NCI-H446 (cell line): Measurements from ENCODE around the gene CHRDL1.
A peak's percentile ranks its signal among the peaks of the same experiment; 100 is the strongest.
"Not testable (repeated sequence)": the region's sequence is repeated elsewhere in the genome, so short reads cannot be mapped to it uniquely, and the experiment has no call there.

ENCODE experiments used
- DNase-seq, 2 experiments: peaks; one replicate each; lab custom pipeline; 2025; lab: John Stamatoyannopoulos, UW

CHRDL1 gene, protein sequence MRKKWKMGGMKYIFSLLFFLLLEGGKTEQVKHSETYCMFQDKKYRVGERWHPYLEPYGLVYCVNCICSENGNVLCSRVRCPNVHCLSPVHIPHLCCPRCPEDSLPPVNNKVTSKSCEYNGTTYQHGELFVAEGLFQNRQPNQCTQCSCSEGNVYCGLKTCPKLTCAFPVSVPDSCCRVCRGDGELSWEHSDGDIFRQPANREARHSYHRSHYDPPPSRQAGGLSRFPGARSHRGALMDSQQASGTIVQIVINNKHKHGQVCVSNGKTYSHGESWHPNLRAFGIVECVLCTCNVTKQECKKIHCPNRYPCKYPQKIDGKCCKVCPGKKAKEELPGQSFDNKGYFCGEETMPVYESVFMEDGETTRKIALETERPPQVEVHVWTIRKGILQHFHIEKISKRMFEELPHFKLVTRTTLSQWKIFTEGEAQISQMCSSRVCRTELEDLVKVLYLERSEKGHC

DNA sequence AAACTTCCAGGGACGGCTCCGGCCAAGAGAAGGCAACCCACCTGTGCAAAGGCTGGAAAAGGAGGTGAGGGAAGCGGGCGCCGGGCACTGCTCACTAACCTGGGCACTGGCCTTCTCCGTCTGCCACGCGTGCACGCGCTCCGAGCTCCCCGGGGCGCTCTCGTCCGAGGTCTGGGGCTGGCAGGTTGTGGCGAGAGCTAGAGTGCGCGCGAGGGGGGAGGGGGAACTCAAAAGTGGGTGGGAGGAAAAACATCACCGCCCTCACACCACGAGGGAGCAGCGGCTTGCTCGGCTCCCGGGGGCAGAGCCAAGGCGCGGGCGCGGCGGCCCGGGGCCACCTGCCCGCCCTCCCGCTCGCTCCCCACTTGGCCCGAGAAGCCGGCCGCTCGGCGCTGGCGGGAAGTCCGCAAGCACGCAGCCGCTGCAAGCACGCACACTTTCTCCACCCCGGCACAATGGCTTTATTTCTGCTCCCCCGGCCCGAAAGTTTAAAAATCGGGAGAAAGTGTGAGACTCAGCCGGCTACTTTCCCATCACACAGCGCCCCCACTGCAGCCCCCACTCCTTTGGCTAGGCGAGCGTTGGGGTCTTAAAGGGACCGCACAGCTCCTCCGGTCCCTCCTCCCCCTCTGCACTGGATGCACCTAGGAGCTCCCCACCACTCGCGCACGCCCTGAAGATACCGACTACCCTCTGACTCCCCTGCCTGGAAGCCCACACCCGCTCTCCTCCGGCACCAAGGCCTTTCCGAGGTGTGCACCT is at the start of gene CHRDL1:
CHRDL1 (minus strand) TSS at position 173 of the 762 bp plus-strand sequence. CDS start 3,636 bp downstream, outside the sequence.
- DNase-seq: peak in 1 of 2 experiments; percentile 2

DNA sequence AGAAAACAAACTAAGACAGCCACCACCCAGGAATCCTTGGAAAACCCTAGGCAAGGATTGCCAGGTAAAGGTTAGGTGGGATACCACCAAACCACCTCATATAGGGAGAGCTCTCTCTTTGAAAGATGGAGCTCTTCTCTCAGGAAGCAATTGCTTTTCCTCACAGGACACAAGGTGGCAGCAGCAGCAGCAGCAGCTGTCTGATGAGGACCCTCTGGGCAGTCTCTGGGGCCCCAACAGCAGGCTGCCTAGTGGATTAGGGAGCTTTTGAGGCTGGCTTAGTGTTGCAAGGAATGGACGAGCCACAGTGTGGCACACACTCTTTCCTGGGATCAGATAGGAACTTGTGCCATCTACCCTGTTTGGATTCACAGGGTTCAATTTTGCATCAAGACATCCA is 41.4 kb upstream of the CHRDL1 start:
- DNase-seq: no peak

DNA sequence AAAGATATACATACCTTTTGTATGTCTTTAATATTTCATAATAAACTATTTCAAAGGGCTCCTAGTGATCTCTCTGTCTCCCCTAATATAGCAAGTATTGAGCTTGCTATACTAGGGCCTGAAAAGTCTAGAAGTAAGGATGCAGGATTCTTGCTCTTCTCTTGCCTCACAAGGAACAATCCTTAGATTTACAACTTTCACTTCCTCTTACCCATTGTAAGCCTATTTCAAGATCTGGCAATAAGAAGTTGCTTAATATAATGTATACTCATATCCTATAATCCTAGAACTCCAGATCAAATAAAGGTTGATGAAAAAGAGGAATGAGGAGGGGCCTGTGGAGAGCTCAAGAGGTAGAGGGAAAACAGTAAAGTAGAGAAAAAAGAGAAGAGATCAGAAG is 40.8 kb upstream of the CHRDL1 start:
- DNase-seq: no peak

DNA sequence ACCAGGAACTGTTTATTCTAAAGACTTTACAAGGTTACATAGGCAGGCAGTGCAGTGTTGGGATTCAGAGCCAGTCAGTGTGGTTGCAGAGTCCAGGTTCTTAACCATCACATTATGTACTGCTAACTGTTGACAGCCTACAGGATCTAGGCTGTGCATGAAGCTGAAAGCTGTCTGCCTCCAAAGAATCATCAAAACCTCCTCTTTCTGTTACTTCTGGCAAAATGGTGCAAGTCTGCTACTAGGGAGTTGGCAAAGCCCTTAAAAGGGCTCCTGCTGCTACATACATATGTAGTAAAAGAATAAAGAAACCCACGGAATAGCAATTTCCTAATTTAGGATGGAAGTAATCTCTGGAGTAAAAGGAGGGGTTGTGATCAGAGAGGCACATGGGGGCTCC is 40.4 kb upstream of the CHRDL1 start:
- no peak for DNase-seq

DNA sequence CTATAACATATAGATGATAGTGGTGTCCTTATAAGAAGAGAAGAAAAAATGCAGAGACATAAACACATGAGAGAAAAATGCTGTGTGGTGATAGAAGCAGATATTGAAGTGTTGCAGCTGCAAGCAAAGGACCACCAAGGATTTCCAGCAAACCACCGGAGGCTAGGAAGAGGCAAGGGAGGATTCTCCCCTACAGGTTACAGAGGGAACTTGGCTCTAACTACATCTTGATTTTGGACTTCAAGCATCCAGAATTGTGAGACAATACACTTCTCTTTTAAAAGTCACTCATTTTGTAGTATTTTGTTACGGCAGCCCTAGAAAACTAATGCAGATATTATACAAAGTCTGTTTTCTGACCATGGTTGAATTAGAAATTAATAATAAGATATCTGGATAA is 30.4 kb upstream of the CHRDL1 start:
- DNase-seq: no peak

DNA sequence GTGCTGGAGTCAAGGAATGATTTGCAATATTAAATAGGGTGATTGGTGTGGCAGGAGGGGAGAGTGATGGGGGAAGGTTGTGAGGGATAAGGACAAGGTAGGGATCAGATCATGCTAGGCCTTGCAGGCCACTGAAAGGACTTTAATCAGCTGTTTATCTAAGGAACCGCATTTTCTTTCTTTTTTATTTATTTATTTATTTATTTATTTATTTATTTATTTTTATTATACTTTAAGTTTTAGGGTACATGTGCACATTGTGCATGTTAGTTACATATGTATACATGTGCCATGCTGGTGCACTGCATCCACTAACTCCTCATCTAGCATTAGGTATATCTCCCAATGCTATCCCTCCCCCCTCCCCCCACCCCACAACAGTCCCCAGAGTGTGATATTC is 20.9 kb upstream of the CHRDL1 start:
- DNase-seq: not testable (repeated sequence)

DNA sequence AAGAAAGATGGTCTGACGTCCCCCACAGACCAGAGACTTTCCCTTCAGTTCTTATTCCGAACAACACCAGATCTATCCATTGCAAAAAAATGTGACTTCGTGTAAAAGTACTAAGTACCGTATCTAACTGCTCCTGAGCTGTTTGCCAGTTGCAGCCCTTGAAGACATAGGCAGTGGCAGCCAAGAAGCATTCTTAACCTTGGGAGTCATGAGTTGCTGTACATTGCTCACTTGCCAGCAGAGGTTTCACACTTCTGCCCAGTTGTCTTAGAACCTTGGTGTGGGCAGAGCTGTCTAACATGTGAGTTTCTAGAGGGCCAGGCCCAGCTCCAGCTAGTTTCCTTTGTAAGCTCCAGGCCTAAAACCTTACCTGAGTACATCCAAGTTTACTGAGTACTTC is 10.5 kb upstream of the CHRDL1 start:
- no peak for DNase-seq

DNA sequence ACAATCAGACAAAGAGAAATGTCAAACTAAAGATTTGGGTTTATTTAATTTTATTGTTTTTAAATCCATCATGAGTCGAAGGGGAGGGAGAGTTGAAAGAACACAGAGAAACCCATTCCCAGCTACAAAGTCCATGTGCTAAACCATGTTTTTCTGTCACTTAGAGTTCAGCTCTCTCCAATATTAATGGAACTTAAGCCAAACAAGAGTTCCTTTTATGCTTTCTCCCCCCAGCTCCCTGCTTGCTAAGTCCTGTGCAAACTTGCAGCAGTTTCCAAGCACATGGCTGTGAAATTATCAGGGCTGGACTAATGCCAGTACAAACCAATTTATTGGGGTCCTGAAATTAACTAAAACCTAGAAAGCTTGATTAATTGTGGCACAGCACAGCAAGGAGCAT is 9.7 kb upstream of the CHRDL1 start:
- DNase-seq: no peak

DNA sequence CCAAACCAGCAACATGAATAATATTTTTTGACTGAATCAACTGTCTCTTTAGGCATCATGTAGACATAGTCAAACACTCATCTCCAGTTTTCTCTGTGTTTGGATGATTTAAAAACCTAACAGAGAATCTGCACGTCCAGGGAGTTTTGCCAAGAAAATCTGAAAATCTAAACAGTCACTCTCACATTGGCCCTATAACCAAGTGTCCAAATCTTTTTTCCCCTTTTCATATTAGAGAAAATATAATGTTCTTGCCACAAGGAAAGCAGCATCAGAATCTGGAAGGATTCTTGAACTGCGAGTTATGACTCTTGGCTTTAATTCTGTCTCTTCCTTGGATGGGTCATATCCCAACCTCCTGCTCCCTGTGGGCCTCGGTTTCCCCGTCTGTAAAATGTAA is 8.8 kb upstream of the CHRDL1 start:
- DNase-seq: no peak

DNA sequence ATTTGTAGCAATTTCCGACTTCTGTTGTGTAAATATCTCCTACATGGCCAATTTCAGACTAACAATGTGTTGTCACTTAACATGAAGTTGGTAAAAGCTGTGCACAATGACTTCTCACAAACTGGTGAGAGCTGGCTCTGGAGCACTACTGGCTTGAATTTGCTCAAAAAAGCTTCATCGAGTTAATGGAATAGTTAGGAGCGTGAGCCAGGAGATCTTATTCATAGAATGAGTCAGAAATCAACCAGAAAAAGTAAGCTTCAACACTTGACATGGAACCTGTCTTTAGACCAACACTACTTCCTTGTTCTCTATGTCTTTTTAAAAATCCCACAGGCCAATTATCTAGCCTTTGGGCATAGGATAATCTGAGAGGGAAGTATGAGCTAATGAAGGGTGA is 7.9 kb upstream of the CHRDL1 start:
- DNase-seq: no peak

DNA sequence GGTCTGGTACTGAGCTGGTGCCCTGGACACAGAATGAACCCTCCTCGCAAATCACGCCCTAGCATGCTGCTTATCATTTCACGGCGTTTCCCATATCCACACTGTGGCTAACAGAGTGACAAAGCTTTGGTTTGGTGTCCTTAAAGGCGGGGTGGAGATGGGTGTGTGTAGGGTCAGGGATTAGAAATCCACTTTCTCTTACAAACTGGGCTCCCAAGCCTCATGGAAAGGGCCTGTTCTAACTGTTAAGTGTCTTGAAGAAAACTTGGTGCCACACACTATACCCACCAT is 735 bp upstream of the CHRDL1 start:
- DNase-seq: no peak

DNA sequence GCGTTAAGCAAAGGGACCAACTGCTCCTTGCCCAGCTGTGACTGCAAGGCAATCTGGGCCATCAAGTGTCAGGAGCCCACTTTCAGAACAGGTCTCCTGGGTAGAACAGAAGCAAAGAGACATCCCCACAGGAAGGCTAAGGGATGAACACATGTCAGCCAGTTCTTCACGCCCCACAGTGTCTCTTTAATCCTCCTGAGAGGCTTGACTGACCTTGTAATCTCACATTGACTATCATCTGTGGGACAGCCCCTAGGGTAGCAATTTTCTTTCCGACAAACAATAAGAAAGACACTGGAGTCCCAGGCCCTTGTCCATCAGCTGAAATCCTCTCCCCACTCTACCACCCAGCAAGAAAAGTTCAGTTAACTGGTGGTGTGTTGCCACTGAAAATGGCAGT is 1.0 kb downstream of the CHRDL1 start:
- DNase-seq: no peak

DNA sequence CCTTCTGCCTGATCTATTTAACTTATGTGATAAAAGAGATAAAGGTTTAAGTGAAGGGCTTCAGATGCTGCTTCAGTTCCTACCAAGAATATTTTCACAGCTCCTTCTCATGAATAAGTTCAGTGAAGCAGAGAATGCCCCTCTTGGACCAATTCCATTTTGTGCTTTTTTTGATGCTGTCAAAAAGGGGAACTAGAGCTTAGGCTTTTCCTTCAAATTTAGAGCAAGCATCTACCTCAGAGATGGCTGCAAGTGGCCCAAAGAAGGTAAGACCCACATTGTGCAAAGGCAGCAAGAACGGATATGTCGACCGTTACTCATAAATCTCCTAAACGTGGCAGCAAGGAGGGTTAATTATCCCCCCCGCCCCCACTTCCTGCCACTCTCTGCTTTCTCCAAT is 4.5 kb downstream of the CHRDL1 start:
- DNase-seq: no peak

DNA sequence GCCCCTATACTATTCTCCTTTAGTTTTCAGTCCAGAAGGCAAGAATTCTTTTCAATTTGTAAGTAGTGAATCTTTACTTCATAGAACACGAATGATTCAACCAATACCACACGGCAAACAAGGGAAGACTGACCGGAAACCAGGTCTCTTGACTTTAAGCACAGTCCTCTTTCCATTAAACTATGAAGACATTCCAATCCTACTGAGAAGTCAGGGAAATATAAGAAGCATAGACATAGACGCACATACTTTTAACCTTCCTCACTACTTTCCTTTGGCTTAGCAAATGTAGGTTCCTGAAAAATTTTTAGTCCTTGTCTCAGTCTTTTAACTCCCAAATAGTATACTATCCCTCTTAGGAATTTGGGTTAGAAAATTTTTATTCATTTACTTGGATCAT is 9.1 kb downstream of the CHRDL1 start:
- DNase-seq: no peak

DNA sequence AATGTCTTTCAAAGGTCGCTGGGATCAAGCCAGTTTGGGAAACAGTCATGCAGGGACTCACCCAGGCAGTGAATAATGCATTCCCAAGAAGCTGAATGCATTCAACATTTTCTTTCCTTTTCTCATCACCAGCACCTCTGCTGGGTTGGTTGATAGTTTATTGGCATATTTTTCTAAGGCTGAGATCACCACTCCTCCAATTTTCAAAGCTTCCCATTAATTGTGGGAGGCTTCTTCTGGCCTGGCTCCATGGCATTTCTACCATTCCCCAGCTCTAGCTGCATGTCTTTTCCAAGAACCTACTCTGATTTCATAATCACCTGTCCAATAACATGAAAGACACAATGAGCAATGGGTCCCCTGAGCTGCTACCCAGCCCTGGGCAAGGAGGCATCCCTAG is 35.8 kb downstream of the CHRDL1 start:
- no peak for DNase-seq

DNA sequence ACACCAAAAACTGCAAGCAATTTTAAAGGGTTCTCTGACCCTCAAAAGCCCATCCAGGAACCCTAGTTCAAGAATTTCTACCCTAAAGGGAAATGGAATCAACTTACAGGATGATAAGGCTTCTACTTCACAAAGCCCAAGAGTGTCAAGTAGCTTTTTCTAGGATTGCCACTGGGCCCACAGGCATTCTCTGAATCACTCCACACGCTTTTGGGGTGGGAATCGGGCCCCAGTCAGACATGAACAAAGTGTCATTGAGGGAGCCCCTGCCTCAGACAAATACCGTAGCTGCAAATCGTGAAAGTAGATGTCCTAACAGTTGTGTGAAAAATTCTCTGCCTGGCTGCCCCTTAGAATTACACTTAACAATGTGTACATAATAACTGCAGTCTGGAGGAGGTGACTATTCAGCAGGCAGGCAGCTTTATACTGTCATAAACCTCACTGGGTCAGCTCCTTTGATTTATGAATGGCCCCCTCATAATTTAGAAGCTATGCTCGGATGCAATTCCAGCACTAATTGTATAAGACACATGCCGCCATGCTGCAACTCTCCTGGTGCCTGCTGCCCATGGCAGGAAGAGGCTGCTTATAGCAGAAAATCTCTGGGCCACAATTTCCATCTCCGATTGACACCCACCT is 36.7 kb downstream of the CHRDL1 start:
- no peak for DNase-seq

DNA sequence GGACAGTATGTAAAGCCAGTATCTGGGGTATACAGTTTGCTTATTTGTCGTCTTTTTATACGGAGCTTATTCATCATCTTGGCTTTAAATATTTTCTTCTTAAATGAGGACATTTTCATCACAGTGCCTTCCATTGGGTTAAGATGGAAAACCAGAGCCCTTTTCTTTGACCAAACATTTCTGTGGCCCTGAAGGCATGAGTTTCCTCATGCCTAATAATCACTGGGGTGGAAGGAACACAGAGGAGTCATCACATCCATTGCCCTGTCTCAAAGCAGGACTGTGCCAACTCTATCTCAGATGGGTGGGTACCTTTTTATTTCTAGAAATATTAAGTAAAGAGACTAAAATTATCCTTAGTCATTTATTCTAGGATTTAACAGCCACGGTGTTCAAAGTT is 40.0 kb downstream of the CHRDL1 start:
- DNase-seq: no peak

DNA sequence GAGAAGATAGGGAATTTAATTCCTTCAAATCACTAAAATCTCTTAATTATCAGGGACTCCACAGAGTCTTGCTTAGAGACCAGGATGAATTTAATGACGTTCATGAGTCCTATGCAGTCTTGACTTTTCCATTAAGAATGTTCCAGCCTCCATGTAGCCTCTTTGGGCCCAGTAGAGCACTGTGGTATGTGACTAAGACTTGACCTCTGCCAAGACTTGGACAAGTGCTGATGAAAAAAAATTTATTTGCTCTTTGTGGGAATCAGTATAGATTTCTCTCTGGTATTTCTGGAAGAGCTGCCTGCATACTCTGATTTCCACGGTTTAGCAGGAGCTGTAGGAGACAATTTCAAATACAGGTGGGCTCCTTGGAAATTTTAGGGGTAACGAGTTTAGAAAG is 40.6 kb downstream of the CHRDL1 start:
- no peak for DNase-seq

DNA sequence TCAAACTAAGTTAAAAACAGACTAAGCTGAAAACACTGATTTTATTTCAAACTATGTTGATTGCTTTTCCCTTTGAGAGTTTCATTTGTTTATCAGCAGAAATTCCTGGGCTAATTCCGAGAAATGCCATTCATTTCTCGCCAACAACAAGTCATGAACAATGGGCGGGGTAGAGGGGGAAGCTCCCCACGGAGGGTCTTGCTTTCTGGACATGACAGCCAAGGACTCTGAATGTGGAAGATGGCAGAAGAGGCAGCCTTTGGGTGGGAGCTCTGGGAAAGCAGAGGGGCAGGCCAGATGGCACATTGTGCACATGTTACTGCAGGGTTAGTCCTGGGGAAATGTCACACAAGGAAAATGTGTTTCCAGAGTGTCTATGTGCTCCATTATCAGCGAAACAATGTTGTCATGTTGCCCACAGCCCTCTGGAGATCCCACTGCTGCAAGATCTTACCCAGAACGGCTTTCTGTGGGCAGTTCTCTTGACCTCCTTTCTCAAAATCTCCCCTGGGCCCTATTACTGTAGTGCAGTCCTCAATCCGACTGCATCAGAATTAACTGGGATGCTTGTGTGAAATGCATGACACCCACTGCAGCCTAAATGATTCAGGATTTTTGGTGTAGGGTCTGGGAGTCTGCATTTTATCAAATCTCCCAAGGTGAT is 45.0 kb downstream of the CHRDL1 start:
- no peak for DNase-seq

DNA sequence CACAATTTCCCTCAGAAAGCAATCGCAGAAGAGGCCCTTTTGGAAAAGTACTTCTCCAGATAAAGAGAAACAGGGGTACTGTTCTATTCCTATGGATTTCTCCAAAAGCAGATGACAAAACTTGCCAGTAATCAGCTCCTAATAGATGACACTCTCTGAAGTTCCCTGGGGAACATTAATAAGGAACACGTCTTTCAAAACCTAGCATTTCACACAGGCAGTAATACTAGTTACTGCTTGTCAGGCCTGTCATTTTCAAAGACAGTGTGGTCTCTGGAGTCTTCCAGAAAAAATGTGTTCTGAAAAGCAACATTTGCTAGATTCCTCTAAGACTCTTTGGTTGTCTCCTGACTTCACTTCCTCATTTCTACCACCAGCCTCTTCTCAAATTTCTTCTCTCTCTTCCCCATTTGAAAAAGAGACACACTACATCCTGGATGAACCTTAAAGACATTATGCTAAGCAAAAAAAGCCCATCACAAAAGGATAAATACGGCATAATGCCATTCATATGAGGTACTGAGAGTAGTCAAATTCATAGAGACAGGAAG is 47.3 kb downstream of the CHRDL1 start:
- no peak for DNase-seq

DNA sequence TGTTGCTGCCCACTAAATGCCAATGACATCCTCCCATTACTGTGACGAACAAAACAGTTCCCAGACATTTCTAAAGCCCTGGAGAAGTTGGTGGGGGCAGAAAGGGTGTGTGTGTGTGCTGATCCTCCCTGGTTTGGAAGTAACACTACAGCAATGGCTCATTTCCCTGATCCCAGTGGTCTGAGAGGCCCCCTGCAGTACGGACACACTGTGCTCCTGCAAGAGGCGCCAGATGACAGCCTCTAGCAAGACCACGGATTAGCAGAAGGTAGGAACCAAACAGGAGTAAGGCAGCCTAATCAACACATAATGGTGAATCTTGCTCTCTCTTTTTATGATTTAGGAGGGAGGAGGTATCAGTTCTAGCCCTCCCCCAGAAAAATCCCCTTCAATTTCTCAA is 49.6 kb downstream of the CHRDL1 start:
- DNase-seq: no peak

DNA sequence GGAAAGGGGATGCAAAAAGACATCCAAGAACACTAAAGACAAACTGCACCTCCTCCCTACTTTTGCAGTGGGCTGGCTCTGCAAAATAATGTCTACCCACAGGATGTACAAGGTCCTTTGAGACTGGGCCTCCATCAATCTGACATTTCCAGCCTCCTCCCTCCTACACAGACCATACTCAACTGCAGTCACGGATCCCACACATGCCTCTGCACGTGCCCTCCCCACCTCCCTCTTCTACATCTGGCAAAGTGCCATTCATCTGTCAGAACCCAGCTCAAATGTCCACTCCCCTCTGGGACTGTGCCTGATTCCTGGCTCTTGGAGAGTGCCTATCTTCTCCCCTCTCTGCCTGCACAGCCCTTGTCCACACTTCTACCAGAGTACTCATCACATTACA is 50.3 kb downstream of the CHRDL1 start:
- DNase-seq: no peak
